A673 (cell line): ENCODE data around the gene INAFM2. TPM values are rescaled to one million over a fixed set of nuclear protein-coding genes. Genes with fewer than 3 reads are reported as not detected.

Experiments used
- BruUV-seq: library from RNA; stranded (reverse); fragments of 400-500 nt; replicated peaks from 2 replicates; lab custom pipeline; 2021; lab: Mats Ljungman, UMichigan
- CTCF ChIA-PET: fragments of 300-600 bp; sonication (Branson Sonifier 250); formaldehyde crosslinking; loops from one replicate; lab custom pipeline; 2022; ENCODE audit warnings: antibody characterized with exemption; lab: Charles Lee
- POLR2A ChIA-PET: fragments of 300-600 bp; sonication (Branson Sonifier 250); formaldehyde crosslinking; loops from one replicate; lab custom pipeline; 2022; ENCODE audit warnings: antibody characterized with exemption; ENCODE audit not compliant: low non-redundant PET; lab: Charles Lee
- DNase-seq: peaks from one replicate; pipeline ENCODE4 v3.0.0-alpha.2; 2015; ENCODE audit warnings: low spot score
- H3K27ac ChIP-seq: fragments of 200-600 bp; sonication (generic); 2 replicates; pipeline ENCODE4 v1.5.1; 2016; ENCODE audit warnings: mixed run types, low read depth, mild to moderate bottlenecking, mixed read lengths, antibody characterized with exemption, low read length; ENCODE audit not compliant: poor library complexity, severe bottlenecking
- H3K27me3 ChIP-seq: fragments of 200-600 bp; sonication (generic); replicated peaks from 2 replicates; pipeline ENCODE4 v1.6.1; 2017; ENCODE audit warnings: mixed run types, low read depth, mild to moderate bottlenecking, mixed read lengths, antibody characterized with exemption, low read length; ENCODE audit not compliant: insufficient read depth, poor library complexity
- H3K36me3 ChIP-seq: fragments of 200-600 bp; sonication (generic); 2 replicates; pipeline ENCODE4 v1.6.1; 2016; ENCODE audit warnings: mixed run types, mild to moderate bottlenecking, mixed read lengths, antibody characterized with exemption, low read length; ENCODE audit not compliant: insufficient read depth, poor library complexity, severe bottlenecking
- H3K4me1 ChIP-seq: fragments of 200-600 bp; sonication (generic); 2 replicates; pipeline ENCODE4 v1.6.1; 2017; ENCODE audit warnings: mixed run types, mild to moderate bottlenecking, mixed read lengths, antibody characterized with exemption, low read length; ENCODE audit not compliant: insufficient read depth, poor library complexity, severe bottlenecking
- H3K4me3 ChIP-seq: fragments of 200-600 bp; sonication (generic); 2 replicates; pipeline ENCODE4 v1.5.1; 2016; ENCODE audit warnings: low read depth, mixed run types, mild to moderate bottlenecking, mixed read lengths, low read length; ENCODE audit not compliant: poor library complexity, severe bottlenecking
- H3K9me3 ChIP-seq: fragments of 200-600 bp; sonication (generic); 2 replicates; pipeline ENCODE4 v1.6.1; 2016; ENCODE audit warnings: mixed run types, low read depth, mild to moderate bottlenecking, mixed read lengths, antibody characterized with exemption, low read length; ENCODE audit not compliant: poor library complexity, severe bottlenecking
- CTCF ChIP-seq: fragments of 300-800, 200-600 bp; sonication (generic); conservative IDR thresholded peaks from 2 replicates; pipeline ENCODE4 v1.5.1; 2017; ENCODE audit warnings: low read depth, mild to moderate bottlenecking, antibody characterized with exemption, low read length, moderate library complexity, mixed read lengths
- EZH2 ChIP-seq: fragments of 200-600 bp; sonication (generic); IDR thresholded peaks from 2 replicates; pipeline ENCODE4 v1.6.1; 2017; ENCODE audit warnings: borderline replicate concordance, low read depth, mild to moderate bottlenecking, mixed read lengths, antibody characterized with exemption, low read length; ENCODE audit not compliant: poor library complexity, severe bottlenecking
- intact Hi-C: fragments of 100-400 bp; cut with micrococcal nuclease; formaldehyde crosslinking; loops from one replicate; pipeline ENCODE4 v1.10.0; 2022; ENCODE audit not compliant: unreplicated experiment
- total RNA-seq: library from RNA; stranded (reverse); gene quantifications from 2 replicates; pipeline ENCODE4 v1.2.3, GENCODE V29; 2021

The INAFM2 gene
- total RNA-seq, 1 experiment from 2014 or later: 14.5 TPM

- Histone ChIP-seq H3K4me3 (no peak overlapping the region), H3K27me3 (no peaks in the 10 kb centered on the region), H3K4me1 (peaks cover 15% of the 10 kb centered on the region), H3K27ac (no peak overlapping the region), H3K9me3 (no peaks in the 10 kb centered on the region), H3K36me3 (no peaks in the 10 kb centered on the region)
- CTCF ChIA-PET: interaction anchor here (2.7 kb wide), 1 partner anchor 18 kb away, joined by 10 read pairs; no protein-coding TSS in a partner anchor
- no peak for DNase-seq
- intact Hi-C loops: no loop called here
- POLR2A ChIA-PET: no interaction called here
- TF ChIP-seq CTCF (no peak), EZH2 (no peak)
- BruUV-seq: no TSS peak
These were observed 31.2 kb upstream of the INAFM2 start for GRCh38 chr15:40292246-40292645.

DNA sequence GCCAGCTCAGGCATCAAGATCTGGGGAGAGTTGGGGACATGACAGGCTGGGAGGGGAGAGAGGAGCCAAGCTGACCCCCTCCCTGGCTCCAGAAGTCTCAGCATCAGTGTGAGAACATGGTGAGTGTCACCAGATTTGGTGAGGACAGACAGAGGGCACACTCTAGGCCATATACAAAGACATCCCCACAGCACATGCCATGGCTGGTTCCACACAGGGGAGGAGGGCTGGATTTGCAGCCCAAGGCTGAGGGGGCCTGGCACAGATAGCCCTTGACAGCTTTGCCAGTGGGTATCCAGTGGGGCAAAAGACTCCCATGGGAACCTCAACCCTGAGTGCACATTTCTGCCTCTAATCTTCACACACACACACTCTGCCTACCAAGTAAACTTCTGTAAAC lies 30.5 kb upstream of the INAFM2 start:
- H3K36me3 ChIP-seq: no peaks in the 10 kb centered on the region
- CTCF ChIA-PET: no interaction called here
- intact Hi-C loops: no loop called here
- TF ChIP-seq CTCF (no peak), EZH2 (no peak)
- no peak for DNase-seq
- H3K4me1 ChIP-seq: peaks cover 15% of the 10 kb centered on the region
- no TSS peak for BruUV-seq
- H3K27me3 ChIP-seq: no peaks in the 10 kb centered on the region
- no peak overlapping the region for H3K4me3 ChIP-seq
- no peak overlapping the region for H3K27ac ChIP-seq
- POLR2A ChIA-PET: no interaction called here
- H3K9me3 ChIP-seq: no peaks in the 10 kb centered on the region

DNA sequence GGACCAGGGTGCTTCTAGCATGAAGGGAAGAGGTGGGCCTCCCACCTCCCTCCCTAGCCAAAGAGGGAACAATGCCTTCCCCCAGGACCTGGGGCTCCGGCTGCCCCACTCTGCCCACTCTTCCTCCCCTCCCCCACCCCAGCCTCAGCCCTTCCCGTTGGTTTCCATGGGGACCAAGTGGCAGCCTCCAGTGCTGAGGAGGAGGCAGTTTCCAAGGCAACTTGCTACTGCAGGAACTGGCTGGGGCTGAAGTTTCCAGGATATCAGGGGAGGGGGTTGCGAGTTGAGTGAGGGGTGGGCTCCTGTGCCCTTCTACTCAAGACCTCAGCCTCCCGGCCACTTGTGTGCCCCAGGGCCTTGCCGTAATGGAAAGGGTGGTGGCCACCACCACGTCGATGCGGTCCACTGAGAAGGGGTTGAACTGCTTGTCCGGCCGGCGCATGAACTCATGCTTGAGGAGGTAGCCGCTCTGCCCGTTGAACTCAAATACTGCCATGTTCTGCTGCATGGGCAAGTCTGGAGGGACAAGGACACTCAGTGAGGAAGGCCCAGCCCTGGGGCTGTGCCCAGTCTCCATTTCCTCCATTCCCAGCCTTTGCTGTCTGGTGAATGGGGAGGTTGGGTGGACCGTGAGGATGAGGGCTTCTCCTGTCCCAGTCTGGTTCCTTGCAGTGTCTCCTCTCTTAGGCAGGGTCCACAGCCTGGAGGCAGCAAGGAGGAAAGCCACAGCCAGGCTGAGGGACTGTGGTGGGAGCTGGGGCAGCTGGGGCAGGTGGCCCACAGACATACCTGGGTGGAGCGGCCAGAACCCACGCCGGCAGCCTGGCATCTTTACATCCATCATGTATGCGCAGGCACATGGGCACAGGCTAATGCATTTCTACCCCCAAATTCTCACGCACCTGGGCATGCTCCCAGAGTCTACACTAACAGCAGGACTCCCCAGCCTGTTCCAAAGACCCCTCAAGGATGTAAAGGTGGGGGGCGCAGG lies 29.3 kb upstream of the INAFM2 start:
- ChIA-PET CTCF (no interaction called here), POLR2A (no interaction called here)
- no peak for DNase-seq
- Histone ChIP-seq H3K4me3 (no peak overlapping the region), H3K27me3 (no peaks in the 10 kb centered on the region), H3K27ac (no peak overlapping the region), H3K36me3 (no peaks in the 10 kb centered on the region), H3K4me1 (peaks cover 15% of the 10 kb centered on the region), H3K9me3 (no peaks in the 10 kb centered on the region)
- BruUV-seq: no TSS peak
- TF ChIP-seq EZH2 (no peak), CTCF (no peak)
- intact Hi-C loops: no loop called here
